NCI-H1092 (cell line): Measurements from ENCODE around the gene FKBP3.
"Not testable (repeated sequence)": the region's sequence is repeated elsewhere in the genome, so short reads cannot be mapped to it uniquely, and the experiment has no call there.

Source experiments
- DNase-seq: peaks from one replicate; lab custom pipeline; 2025; lab: John Stamatoyannopoulos, UW

Gene FKBP3

GRCh38 chr14:45134051-45134958 lies at the start of gene FKBP3:
FKBP3 (minus strand) TSS chr14:45134481; CDS start chr14:45134456, 25 bp downstream.
- DNase-seq: peak; percentile 99

- no peak for DNase-seq
These were observed 47.5 kb upstream of the FKBP3 start for GRCh38 chr14:45181806-45182205.

GRCh38 chr14:45181329-45181728 lies 47.0 kb upstream of the FKBP3 start:
- DNase-seq: no peak

- DNase-seq: no peak
These were observed 42.8 kb upstream of the FKBP3 start for GRCh38 chr14:45177076-45177475.

GRCh38 chr14:45169906-45170305 lies 35.6 kb upstream of the FKBP3 start:
- no peak for DNase-seq

- no peak for DNase-seq
These were observed 21.8 kb upstream of the FKBP3 start for GRCh38 chr14:45156067-45156466.

GRCh38 chr14:45150386-45150890 lies 16.2 kb upstream of the FKBP3 start:
- no peak for DNase-seq

- DNase-seq: no peak
These were observed 15.3 kb upstream of the FKBP3 start for GRCh38 chr14:45149602-45150001.

- DNase-seq: no peak
These were observed 10.9 kb upstream of the FKBP3 start for GRCh38 chr14:45145214-45145613.

- no peak for DNase-seq
These were observed 10.4 kb upstream of the FKBP3 start for GRCh38 chr14:45144658-45145057.

- not testable (repeated sequence) for DNase-seq
These were observed 7.8 kb upstream of the FKBP3 start for GRCh38 chr14:45142083-45142482.

GRCh38 chr14:45140661-45141187 lies 6.4 kb upstream of the FKBP3 start:
- DNase-seq: no peak

GRCh38 chr14:45136399-45136798 lies 2.1 kb upstream of the FKBP3 start:
- DNase-seq: no peak

GRCh38 chr14:45135659-45136395 lies 1.5 kb upstream of the FKBP3 start, which contains the start of gene FANCM:
FANCM (plus strand) TSS chr14:45135930; CDS start chr14:45136032, 102 bp downstream.
- DNase-seq: peak; percentile 99

GRCh38 chr14:45135156-45135555 lies 875 bp upstream of the FKBP3 start:
- DNase-seq: no peak

GRCh38 chr14:45133683-45134050 lies 614 bp downstream of the FKBP3 start:
- no peak for DNase-seq

- DNase-seq: no peak
These were observed 5.2 kb downstream of the FKBP3 start for GRCh38 chr14:45128963-45129629.

- DNase-seq: no peak
These were observed 8.5 kb downstream of the FKBP3 start for GRCh38 chr14:45125754-45126153.

- DNase-seq: no peak
These were observed 11.0 kb downstream of the FKBP3 start for GRCh38 chr14:45123271-45123670.

GRCh38 chr14:45120096-45120495 lies 14.2 kb downstream of the FKBP3 start:
- DNase-seq: no peak

GRCh38 chr14:45118594-45118993 lies 15.7 kb downstream of the FKBP3 start:
- DNase-seq: no peak

GRCh38 chr14:45114327-45114726 lies 20.0 kb downstream of the FKBP3 start:
- DNase-seq: no peak
